ENCODE data around the gene PLCH2. TPM values are rescaled to one million over a fixed set of nuclear protein-coding genes. Genes with fewer than 3 reads are reported as not detected.

Gene PLCH2
- total and polyA plus RNA-seq, 2 of the 13 experiments (the other 11 are each of a cell fraction or from before 2014, with no cell fraction given): 0.15 to 0.67 TPM

- TF ChIP-seq, protein P1, sequence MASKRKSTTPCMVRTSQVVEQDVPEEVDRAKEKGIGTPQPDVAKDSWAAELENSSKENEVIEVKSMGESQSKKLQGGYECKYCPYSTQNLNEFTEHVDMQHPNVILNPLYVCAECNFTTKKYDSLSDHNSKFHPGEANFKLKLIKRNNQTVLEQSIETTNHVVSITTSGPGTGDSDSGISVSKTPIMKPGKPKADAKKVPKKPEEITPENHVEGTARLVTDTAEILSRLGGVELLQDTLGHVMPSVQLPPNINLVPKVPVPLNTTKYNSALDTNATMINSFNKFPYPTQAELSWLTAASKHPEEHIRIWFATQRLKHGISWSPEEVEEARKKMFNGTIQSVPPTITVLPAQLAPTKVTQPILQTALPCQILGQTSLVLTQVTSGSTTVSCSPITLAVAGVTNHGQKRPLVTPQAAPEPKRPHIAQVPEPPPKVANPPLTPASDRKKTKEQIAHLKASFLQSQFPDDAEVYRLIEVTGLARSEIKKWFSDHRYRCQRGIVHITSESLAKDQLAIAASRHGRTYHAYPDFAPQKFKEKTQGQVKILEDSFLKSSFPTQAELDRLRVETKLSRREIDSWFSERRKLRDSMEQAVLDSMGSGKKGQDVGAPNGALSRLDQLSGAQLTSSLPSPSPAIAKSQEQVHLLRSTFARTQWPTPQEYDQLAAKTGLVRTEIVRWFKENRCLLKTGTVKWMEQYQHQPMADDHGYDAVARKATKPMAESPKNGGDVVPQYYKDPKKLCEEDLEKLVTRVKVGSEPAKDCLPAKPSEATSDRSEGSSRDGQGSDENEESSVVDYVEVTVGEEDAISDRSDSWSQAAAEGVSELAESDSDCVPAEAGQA (IDR thresholded peaks at IDR 0.05; ENCODE audit: low read depth): no peak
- TF ChIP-seq, protein P1 (CRISPR knock-in tag; IDR thresholded peaks at IDR 0.05; ENCODE audit: borderline replicate concordance): no peak
- no peak for TF ChIP-seq ZNF335 (CRISPR knock-in tag; IDR thresholded peaks at IDR 0.05)
- TF ChIP-seq FOXC1 (CRISPR knock-in tag; IDR thresholded peaks at IDR 0.05; ENCODE audit: borderline replicate concordance): no peak; the same call in none of the 2 replicates
- no peak for TF ChIP-seq ZIK1 (CRISPR knock-in tag; IDR thresholded peaks at IDR 0.05; ENCODE audit: borderline replicate concordance, low read depth)
- no peak for TF ChIP-seq ZNF496 (CRISPR knock-in tag; IDR thresholded peaks at IDR 0.05; ENCODE audit: insufficient replicate concordance)
- TF ChIP-seq ZFP36L2 (CRISPR knock-in tag; IDR thresholded peaks at IDR 0.05): no peak
- TF ChIP-seq RELA (CRISPR knock-in tag; IDR thresholded peaks at IDR 0.05): no peak
- TF ChIP-seq ZFP36 (IDR thresholded peaks at IDR 0.05; ENCODE audit: borderline replicate concordance, low read depth, low read length, partially characterized antibody): peak; percentile 96
- TF ChIP-seq ZNF552 (CRISPR knock-in tag; IDR thresholded peaks at IDR 0.05; ENCODE audit: borderline replicate concordance): no peak
- no peak for TF ChIP-seq ARID2 (CRISPR knock-in tag; IDR thresholded peaks at IDR 0.05; ENCODE audit: borderline replicate concordance)
- TF ChIP-seq MIXL1 (CRISPR knock-in tag; IDR thresholded peaks at IDR 0.05): no peak
- TF ChIP-seq MNT (IDR thresholded peaks at IDR 0.05): no peak
- TF ChIP-seq KAT8 (CRISPR knock-in tag; IDR thresholded peaks at IDR 0.05): peak; percentile 17; the same call in 1 of the 2 replicates
- TF ChIP-seq, protein P2, sequence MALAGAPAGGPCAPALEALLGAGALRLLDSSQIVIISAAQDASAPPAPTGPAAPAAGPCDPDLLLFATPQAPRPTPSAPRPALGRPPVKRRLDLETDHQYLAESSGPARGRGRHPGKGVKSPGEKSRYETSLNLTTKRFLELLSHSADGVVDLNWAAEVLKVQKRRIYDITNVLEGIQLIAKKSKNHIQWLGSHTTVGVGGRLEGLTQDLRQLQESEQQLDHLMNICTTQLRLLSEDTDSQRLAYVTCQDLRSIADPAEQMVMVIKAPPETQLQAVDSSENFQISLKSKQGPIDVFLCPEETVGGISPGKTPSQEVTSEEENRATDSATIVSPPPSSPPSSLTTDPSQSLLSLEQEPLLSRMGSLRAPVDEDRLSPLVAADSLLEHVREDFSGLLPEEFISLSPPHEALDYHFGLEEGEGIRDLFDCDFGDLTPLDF (CRISPR knock-in tag; IDR thresholded peaks at IDR 0.05): no peak
- no peak for TF ChIP-seq PHB2 (IDR thresholded peaks at IDR 0.05; ENCODE audit: partially characterized antibody)
- no peak for TF ChIP-seq SNRNP70 (IDR thresholded peaks at IDR 0.05; ENCODE audit: low read depth, low read length)
- no peak for TF ChIP-seq HOXD1 (CRISPR knock-in tag; IDR thresholded peaks at IDR 0.05)
- TF ChIP-seq, protein P3, sequence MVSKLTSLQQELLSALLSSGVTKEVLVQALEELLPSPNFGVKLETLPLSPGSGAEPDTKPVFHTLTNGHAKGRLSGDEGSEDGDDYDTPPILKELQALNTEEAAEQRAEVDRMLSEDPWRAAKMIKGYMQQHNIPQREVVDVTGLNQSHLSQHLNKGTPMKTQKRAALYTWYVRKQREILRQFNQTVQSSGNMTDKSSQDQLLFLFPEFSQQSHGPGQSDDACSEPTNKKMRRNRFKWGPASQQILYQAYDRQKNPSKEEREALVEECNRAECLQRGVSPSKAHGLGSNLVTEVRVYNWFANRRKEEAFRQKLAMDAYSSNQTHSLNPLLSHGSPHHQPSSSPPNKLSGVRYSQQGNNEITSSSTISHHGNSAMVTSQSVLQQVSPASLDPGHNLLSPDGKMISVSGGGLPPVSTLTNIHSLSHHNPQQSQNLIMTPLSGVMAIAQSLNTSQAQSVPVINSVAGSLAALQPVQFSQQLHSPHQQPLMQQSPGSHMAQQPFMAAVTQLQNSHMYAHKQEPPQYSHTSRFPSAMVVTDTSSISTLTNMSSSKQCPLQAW (CRISPR knock-in tag; IDR thresholded peaks at IDR 0.05): peak; percentile 37; the same call in 1 of the 2 replicates
- no peak for TF ChIP-seq ZNF7 (CRISPR knock-in tag; IDR thresholded peaks at IDR 0.05)
Observed at GRCh38 chr1:2546515-2547209, 70.6 kb downstream of the PLCH2 start (continued).

Measured in HepG2 (cell line).